HUDEP-2 (cell line): Measurements from ENCODE around the gene ZBTB7A.

ENCODE experiments used
- DNase-seq, 76 experiments: peaks; one replicate each; lab custom pipeline; 2025; ENCODE audit not compliant: unreplicated experiment in 76 of 76; lab: John Stamatoyannopoulos, UW

The ZBTB7A gene

DNA sequence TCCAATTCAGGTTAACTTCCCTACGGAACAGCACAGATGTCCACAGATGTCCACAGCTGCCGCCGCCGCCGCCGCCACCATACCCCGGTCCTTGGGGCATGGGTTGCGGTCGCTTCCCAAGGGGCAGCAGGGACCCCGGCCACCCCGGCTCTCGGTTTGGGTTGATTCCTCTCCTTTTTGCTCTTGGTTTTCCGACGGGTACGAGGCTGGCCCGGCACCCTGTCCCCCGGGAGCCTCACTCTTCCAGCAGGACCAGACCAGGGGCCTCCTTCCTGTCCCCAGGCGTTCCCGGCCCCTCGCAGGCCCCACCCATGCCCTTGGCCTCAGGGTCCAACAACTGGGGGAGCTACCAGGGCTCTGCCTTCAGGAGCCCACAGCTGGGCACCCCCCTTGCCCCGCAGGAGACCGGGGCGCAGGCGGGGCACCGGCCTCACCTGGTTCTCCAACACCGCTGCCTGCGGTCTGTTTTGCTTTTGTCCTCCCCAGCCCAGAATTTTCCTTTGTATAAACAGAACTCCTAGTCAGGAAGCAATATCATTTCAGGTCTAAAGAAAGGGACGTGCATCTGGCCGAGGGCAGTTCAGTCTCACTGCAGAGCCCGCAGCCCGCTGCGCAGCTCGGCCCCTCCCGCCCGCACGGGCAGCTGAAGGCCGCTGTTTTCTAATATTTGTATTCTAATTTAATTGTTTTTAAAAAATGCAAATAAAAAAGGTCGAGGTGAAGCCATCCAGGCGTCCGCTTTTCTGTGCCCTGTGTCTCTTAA is 27.9 kb downstream of the ZBTB7A start:
- no peak for DNase-seq

DNA sequence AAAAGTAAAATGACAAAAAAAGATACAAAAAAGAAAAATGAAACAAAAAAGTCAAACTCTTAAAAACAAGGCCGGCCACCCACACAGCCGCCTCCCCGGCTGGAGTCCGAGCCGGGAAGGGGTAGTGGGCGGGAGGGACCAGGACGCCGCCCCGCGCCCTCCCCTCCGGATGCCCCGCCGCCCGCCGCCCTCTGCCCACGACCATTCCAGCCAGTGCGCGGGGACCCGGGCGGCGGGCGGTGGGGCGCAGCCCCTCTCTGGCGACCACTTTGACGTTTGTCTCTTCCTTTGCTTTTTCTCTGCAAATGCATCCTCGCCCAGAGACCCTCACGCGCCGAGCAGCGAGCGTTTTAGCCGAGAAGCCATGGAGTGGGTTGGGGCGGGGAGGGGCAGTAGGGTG is 28.6 kb downstream of the ZBTB7A start:
- DNase-seq, result no peak

DNA sequence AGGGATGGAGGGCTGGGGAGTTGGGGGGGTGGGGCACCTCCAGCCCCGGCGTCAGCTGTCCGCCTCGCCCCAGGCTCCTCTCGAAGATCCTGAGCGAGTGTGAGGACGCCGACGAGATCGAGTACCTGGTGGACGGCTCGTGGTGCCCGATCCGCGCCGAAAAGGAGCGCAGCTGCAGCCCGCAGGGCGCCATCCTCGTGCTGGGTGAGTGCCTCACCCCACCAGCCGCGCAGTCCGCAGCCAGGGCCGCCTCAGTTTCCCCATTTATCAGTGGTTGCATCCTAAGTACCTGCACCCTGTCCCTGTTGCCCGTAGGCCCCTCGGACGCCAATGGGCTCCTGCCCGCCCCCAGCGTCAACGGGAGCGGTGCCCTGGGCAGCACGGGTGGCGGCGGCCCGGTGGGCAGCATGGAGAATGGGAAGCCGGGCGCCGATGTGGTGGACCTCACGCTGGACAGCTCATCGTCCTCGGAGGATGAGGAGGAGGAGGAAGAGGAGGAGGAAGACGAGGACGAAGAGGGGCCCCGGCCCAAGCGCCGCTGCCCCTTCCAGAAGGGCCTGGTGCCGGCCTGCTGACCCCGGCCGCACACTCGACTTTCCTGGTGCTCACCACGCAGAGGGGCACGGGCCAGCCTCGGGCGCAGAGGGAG is 29.3 kb downstream of the ZBTB7A start:
- no peak for DNase-seq

DNA sequence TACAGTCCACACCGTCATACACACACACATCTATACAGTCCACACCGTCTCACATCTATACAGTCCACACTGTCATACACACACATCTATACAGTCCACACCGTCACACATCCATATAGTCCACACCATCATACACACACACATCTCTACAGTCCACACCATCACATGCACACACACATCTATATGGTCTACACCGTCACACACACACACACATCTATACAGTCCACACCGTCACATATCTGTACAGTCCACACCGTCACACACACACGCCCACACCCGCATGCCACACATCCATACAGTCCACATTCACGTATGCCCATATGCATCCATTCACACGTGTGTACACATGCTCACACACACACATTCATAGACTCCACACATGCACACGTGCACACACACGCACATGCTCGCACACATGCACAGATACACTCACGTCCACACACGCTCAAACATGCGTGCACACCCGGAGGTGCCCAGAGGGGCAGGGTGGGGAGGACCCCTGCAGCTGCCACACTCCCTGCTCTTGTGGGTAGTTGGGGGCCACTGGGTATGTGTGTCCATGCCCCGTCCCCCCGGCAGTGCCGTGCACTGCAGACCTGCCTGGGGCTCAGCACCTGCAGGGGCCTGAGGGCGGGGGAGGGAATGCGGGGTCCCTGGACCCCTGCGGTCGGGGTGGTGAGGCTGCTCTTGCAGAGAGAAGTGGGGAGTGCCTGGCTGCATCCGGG is 30.0 kb downstream of the ZBTB7A start:
- DNase-seq, result no peak

DNA sequence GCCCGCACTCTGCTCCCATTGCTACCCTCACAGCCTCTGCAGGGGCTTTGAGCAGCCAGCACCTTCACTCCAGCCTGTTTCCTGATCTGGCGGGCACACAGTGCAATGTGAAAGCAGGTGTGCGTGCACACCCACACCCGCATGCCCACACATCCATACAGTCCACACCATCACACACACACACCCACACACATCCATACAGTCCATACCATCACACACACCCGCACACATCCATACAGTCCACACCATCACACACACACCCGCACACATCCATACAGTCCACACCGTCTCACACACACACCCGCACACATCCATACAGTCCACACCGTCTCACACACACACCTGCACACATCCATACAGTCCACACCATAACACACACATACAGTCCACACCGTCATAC is 31.1 kb downstream of the ZBTB7A start:
- no peak for DNase-seq

DNA sequence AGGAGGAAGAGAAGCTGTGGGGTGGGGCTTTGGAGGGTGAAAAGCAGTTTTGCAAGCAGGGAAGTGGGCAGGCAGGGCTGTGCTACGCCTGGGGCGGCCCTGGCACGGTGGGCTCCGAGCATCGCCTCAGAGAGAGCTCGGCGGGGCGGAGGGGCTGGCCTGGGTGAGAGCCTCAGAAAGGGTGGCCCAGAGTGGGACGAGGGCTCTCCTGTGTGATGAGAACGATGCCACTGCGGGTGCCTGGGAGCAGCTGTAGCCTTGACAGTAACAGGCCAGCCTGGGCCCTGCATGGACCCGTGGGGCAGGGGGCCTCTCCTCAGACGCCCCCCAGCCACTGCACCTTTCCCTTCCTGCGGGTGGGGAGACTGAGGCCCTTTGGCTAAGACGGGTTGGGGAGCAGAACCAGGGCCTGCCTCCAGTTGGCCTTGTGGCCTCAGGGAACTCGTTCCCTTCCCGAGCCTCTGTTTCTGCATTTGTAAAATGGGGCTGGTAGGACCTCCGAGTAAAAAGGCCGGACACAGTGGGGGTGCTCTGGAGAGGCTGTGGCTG is 31.6 kb downstream of the ZBTB7A start:
- DNase-seq, result no peak

DNA sequence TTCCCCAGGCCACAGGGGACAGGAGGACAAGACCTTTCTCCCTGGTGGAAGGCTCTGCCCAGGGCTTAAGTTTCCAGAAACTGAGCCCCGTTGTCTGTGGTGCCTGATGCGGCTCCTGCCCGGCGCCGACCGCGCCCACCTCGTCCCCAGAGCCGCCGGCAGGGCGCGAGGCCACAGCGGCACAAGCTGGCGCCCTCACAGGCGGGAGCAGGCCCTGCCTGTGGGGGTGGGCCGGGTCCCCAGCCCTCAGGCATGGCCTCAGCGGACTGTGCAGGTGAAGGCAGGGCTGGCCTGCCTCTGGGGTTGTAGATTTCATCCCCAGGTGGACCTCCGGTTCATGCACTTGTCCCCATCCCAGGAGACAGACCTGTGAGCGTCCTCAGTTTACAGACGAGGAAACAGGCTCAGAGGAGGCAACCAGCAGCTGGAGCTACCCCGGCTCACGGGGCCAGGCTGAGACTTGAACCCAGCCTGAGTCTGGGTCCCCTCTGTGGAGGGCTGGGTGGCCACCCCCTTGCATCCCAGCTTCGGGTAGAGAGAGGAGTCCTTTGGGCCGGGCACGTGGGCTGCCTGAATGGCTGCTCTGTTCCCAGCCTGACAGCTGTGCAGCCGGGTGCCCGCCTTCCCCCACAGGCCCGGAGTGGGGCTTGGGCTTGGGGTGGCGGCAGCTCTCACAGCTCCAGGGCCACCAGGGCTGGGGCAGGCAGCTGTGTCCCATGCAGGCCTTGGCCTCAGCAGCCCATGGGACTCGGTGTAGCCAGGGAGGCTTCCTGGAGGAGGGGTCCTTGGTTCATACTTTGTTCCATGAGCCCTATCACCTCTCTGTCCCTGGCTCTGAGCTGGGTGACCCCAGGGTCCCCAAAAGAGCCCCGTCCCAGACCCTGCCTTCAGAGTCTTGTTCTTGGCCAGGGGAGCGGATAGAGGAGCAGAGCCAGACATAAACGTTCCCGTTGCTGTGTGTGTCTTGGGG is 32.4 kb downstream of the ZBTB7A start:
- DNase-seq, result no peak

DNA sequence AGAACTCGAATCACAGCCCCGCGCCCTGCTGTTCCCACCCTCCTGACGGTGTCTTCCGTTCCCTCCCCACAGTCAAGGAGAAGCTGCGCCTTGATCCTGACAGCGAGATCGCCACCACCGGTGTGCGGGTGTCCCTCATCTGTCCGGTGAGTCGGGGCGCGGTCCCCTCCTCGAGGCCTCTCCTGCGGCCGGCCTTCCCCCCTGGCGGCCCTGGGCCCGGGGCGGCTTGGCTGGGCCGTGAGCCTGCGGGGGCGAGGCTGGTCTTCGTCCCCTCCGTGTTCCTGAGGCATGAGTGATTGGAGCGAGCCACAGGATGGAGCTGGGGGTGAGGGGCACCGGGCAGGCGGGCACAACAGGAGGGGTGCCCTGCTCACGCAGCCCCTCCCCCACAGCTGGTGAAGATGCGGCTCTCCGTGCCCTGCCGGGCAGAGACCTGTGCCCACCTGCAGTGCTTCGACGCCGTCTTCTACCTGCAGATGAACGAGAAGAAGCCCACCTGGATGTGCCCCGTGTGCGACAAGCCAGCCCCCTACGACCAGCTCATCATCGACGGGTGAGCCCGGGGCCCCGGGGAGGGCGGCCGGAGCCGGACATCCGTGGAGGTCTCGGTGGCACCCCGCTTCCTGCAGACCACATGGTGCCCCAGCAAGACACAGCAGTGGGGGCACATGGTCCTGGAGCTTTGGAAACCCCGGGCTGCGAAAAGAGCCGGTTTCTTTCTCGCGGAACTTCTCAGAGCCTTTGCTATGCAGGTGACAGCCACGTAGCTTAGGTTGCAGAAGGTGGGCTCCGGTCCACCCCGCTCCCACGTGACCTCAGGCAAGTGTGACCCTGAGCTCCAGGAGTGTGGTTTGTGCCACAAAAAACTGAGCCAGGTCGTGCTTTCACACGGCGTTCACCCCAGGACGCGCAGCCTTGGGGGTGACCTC is 33.4 kb downstream of the ZBTB7A start:
- no peak for DNase-seq

DNA sequence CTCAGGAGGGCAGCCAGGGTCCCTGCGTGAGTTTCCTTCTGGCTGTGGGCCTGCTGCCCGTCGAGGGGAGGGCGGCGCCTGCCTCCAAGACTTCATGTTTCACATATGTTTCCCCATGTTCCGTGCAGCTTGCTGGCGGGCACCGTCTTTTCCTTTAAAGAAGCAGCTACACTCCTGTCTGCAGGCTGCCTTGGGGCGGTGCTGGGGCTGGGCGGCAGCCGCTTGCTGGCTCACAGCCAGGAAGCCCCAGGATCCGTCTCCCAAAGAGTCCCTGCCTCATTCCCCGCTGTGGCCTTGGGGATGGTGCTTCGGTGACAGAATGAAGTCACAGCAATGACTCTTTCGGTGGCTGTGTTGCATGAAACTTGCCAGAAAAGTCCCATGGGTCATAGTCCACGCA is 34.3 kb downstream of the ZBTB7A start:
- DNase-seq, result no peak

DNA sequence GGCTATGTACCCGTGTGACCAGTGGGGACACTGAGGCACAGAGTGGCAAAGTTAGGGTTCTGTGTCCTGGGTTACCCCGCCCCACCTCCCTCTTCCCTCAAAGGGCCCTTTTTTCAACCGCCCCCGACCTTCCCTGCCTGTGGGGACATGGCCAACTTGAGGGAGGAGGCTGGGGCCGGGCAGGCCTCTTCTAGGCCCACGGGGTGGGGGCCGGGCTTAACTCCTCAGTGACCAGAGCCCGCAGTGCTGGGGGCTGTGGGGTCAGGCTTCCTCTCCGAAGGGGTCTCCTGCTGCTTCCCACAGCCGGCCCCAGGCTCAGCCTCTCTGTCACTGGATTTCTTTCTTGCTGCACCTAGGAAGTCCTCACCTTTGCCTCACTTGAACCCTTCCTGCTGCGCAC is 35.3 kb downstream of the ZBTB7A start:
- DNase-seq, result no peak

DNA sequence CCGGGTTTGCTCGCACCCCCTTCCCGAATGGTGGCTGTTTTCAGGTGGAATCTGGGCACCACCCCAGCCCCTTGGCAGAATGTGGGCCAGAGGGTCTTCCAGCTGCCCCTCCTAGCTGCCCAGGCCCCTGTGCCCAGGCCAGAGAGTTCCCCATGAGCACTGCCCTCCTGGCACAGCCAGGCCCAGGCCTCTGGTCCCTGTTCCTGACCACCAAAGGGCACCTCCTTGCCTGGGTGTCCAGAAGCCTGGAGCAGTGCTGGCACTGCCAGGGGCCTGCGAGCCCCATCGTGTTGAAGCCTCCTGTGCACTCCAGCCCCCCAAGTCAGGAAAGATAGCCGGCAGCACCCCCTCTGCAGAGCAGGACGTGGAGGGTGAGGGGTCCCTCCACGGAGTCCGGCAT is 35.7 kb downstream of the ZBTB7A start:
- DNase-seq, result no peak

DNA sequence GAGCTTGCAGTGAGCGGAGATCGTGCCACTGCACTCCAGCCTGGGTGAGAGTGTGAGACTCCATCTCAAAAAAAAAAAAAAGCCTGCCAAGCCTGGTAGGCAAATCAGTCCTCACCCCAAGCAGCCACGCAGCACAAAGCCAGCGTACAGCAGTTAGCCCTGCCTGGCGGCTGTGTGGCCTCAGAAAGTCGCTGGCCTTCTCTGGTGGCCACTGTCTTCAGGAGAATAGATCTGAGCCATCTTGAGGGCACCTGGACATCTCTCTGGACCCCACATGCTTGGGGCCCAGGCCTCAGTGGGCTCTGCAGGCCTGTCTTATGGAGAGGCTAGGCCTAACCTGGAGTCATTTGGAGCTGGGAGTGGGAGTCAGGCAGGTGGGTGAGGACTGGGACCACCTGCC is 36.1 kb downstream of the ZBTB7A start:
- no peak for DNase-seq

DNA sequence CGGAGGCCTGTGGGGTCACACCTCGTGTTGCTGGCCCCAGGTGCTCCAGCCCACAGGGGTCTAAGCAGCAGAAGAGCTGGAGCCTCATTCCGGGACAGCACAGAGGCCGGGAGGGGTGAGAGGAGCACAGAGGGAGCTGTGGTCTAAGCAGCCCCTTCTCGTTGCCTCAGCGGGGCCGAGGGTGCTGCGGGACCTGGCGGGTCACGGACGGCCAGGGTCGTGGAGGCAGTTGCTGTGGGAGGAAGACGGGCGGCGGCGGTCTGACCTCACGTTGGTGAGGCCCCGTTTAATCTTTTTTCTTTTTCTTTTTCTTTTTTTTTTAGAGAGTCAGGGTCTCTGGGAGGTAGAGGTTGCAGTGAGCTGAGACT is 37.5 kb downstream of the ZBTB7A start:
- DNase-seq, result no peak

DNA sequence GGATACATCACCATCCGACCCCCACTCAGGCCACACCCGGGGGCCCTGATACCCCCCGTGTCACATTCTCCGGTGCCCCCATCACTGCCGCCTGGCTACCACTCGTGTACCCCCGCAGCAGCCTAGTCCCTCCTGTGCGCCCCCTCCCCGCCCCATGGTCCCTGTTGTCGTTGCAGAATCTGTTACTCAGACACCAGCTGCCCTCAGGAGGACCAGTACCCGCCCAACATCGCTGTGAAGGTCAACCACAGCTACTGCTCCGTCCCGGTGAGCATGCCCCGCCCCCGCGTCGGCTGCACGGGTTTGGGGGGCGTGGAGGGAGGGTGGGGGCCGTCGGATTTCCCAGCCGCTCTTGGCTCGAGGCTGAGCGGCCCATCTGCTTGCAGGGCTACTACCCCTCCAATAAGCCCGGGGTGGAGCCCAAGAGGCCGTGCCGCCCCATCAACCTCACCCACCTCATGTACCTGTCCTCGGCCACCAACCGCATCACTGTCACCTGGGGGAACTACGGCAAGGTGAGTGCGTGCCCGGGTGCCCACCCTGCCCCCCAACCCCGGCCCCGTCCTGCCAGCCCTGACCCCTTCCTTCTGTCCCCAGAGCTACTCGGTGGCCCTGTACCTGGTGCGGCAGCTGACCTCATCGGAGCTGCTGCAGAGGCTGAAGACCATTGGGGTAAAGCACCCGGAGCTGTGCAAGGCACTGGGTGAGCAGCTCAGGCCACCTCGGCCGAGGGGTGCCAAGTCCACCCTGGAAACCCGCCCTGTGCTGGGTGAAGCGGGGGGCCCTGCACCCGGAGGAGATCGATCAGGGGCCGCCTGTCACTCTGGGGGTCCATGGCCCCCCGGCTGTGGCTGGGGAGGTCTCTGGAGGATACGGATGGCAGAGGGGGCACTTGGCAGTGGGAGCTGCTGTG is 38.1 kb downstream of the ZBTB7A start:
- no peak for DNase-seq

DNA sequence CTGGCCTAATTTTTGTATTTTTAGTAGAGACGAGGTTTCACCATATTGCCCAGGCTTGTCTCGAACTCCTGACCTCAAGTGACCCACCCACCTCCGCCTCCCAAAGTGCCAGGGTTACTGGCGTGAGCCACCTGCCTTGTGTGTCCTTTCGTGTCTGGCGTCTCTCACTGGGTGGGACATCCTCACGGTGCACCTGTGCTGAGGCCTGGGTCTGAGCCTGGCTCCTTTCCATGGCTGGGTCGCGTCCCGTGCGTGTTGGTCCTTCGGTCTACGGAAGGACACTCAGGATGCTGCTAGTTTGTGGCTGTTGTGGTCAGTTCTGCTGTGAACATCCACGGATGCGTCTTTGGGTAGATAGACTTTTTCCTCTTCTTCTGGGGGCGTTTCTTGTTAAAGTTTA is 39.6 kb downstream of the ZBTB7A start:
- no peak for DNase-seq

DNA sequence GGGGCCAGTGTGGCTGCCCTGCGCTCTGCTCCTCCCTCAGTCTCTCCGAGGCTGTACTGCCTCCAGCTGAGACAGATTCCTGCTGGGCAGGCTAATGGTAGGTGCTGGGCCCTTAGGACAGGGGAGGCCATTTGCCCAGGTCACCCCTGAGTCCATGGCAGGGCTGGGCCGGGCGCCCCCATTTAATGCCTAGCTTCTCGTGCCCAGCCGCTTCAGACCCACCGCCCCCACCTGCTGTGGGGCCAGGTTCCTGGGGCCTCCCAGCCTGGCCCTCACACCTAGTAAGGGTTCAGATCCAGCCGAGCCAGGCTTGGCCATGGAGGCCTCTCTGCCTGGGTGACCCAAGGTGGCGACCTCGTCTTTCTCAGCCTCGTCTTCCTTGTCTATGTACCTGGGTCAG is 41.4 kb downstream of the ZBTB7A start:
- DNase-seq, result no peak

DNA sequence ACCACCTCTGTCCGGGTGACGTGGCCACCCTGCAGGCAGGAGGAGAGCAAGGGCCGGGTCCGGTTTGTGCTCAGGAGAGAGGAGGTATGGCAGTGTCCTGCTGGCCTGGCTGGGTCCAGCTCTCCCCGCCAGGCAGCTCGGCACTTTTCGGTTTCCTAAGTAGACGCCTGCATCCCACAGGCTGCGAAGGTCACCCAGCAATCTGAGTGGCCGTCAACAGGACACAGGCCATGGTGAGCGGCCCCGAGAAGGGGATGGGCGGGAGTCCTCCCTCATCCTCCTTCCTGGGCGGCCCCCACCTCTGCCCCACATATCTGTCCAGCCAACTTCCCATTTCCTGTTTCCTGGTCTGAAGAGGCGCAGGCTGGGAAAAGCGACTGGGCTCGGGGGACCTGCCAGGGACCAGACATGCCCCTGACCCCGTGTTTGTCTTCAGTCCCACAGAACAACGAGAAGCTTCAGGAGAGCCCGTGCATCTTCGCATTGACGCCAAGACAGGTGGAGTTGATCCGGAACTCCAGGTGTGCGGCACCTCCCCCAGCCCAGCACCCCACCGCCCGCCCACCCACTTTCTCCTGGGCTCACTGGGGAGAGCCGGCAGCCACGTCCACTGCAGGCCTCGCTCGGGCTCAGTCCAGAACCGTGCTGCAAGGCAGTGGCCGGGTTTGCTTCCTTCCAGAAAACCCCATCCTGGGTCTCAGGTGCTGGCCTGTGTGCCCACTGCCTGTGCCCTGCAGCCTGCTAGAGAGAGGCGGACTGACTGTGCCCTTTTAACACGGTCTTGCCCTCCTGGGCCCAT is 42.9 kb downstream of the ZBTB7A start:
- no peak for DNase-seq

DNA sequence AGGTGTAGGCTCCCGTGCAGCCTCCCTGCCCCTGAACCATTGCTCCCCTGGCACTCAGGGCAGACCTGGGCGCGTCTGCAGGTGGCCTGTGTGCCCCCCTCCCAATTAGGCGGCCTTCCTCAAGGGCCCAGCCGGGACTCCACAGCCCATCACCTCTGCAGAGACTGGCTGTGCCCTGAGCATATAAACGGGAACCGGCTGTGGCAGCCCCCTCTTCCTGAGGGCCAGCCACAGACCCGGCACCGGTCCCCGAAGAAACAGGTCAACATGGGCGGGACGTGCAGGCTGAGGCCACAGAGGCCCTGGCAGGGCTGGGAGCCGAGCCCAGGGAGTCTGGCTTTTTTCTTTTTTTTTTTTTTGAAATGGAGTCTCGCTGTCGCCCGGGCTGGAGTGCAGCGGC is 47.1 kb downstream of the ZBTB7A start:
- no peak for DNase-seq
